Natural killer cell (primary cell): Measurements from ENCODE around the gene KIF2A. TPM values are rescaled to one million over a fixed set of nuclear protein-coding genes. Genes with fewer than 3 reads are reported as not detected.

ENCODE experiments used
- ATAC-seq, 3 donors: fragments of 150-1000 bp in 2 of 3; fragments of 200-7000 bp in 1 of 3; cut with Tn5 transposase; 1 replicate in 1 of 3; 2 replicates in 2 of 3; pipeline ENCODE4 v1.10.0; 2021; ENCODE audit warnings: mild to moderate bottlenecking in 2 of 3, moderate library complexity in 2 of 3
- DNase-seq, 2 donors: peaks; one replicate each; pipeline versions ENCODE4 v3.0.0 to v3.0.0-alpha.2; 2013 to 2021; ENCODE audit warnings: mixed read lengths in 1 of 2
- H3K27ac ChIP-seq: one replicate; pipeline ENCODE4 v1.5.1; 2013; ENCODE audit warnings: mild to moderate bottlenecking, low read length
- H3K27me3 ChIP-seq: one replicate; pipeline ENCODE4 v1.6.1; 2013; ENCODE audit warnings: low read length; ENCODE audit not compliant: control insufficient read depth, insufficient read depth
- H3K36me3 ChIP-seq: one replicate; pipeline ENCODE4 v1.6.1; 2013; ENCODE audit warnings: low read length; ENCODE audit not compliant: control insufficient read depth, insufficient read depth
- H3K4me1 ChIP-seq: one replicate; pipeline ENCODE4 v1.6.1; 2013; ENCODE audit warnings: low read length; ENCODE audit not compliant: control insufficient read depth, insufficient read depth
- H3K4me3 ChIP-seq: one replicate; pipeline ENCODE4 v1.5.1; 2013; ENCODE audit warnings: low read length
- H3K9me3 ChIP-seq: one replicate; pipeline ENCODE4 v1.6.1; 2013; ENCODE audit warnings: low read length; ENCODE audit not compliant: control insufficient read depth, insufficient read depth
- H3K27ac Mint-ChIP-seq, 2 donors: one replicate each; pipeline ENCODE4 v1.8.0; 2022; ENCODE audit warnings: mild to moderate bottlenecking in 2 of 2, mixed read lengths in 2 of 2, moderate library complexity in 1 of 2
- H3K27me3 Mint-ChIP-seq, 2 donors: one replicate each; pipeline ENCODE4 v1.8.0; 2022; ENCODE audit warnings: low read depth in 2 of 2, mixed read lengths in 2 of 2
- H3K36me3 Mint-ChIP-seq: one replicate; pipeline ENCODE4 v1.8.0; 2022; ENCODE audit warnings: mixed read lengths
- H3K4me1 Mint-ChIP-seq, 2 donors: one replicate each; pipeline ENCODE4 v1.8.0; 2022; ENCODE audit warnings: mixed read lengths in 2 of 2
- H3K4me3 Mint-ChIP-seq: one replicate; pipeline ENCODE4 v1.8.0; 2022; ENCODE audit warnings: mild to moderate bottlenecking, moderate library complexity, mixed read lengths
- H3K9me3 Mint-ChIP-seq, 2 donors: one replicate each; pipeline ENCODE4 v1.8.0; 2022; ENCODE audit warnings: mixed read lengths in 2 of 2
- CTCF ChIP-seq: fragments of 200-600 bp; IDR thresholded peaks from one replicate; pipeline ENCODE4 v1.8.0; 2022; ENCODE audit warnings: antibody characterized with exemption
- WGBS: methylation state at CpG from one replicate; pipeline ENCODE4 v1.1.7; 2013; ENCODE audit warnings: missing lambda C conversion rate; ENCODE audit not compliant: insufficient coverage; 5-methylcytosine and 5-hydroxymethylcytosine counted together
- intact Hi-C: fragments of 100-400 bp; cut with micrococcal nuclease; formaldehyde crosslinking; loops from one replicate; pipeline ENCODE4 v1.14.2; 2022
- total RNA-seq, 4 donors: library from RNA; stranded (reverse); fragments of 120-200 nt in 1 of 4; gene quantifications; one replicate each; pipeline versions ENCODE4 v1.2.3 to v1.2.4, GENCODE V29; 2013 to 2022

Gene KIF2A
- total RNA-seq, 3 donors from 2014 or later (not counting 1 experiment from before 2014, with no cell fraction given), result 80.4 to 95.2 (median 80.6) TPM

- H3K4me1 Mint-ChIP-seq, result peaks cover 2 to 7% of the 10 kb centered on the region in 2 donors
- Histone ChIP-seq H3K27ac (no peak overlapping the region), H3K9me3 (no peaks in the 10 kb centered on the region), H3K4me3 (no peak overlapping the region), H3K36me3 (no peaks in the 10 kb centered on the region), H3K27me3 (no peaks in the 10 kb centered on the region), H3K4me1 (peaks cover under 1% of the 10 kb centered on the region)
- ATAC-seq, result no peak
- no peaks in the 10 kb centered on the region for H3K36me3 Mint-ChIP-seq
- no peak overlapping the region for H3K4me3 Mint-ChIP-seq
- no peak for TF ChIP-seq CTCF
- intact Hi-C loops, result no loop called here
- WGBS, result 87% methylated on average over 3 of the region's 4 CpGs
- no peaks in the 10 kb centered on the region for H3K27me3 Mint-ChIP-seq
- no peak for DNase-seq
- no peak overlapping the region for H3K27ac Mint-ChIP-seq
- H3K9me3 Mint-ChIP-seq, result no peaks in the 10 kb centered on the region
These were observed 112.6 kb downstream of the KIF2A start for GRCh38 chr5:62418462-62419076.

- DNase-seq (no peak), ATAC-seq (no peak)
- H3K9me3 Mint-ChIP-seq, result no peaks in the 10 kb centered on the region
- no peak overlapping the region for H3K27ac Mint-ChIP-seq
- intact Hi-C loops, result no loop called here
- no peak overlapping the region for H3K4me3 ChIP-seq
- H3K27me3 Mint-ChIP-seq, result no peaks in the 10 kb centered on the region
- no peaks in the 10 kb centered on the region for H3K36me3 ChIP-seq
- H3K4me3 Mint-ChIP-seq, result no peak overlapping the region
- no peak overlapping the region for H3K27ac ChIP-seq
- no peaks in the 10 kb centered on the region for H3K9me3 ChIP-seq
- no peaks in the 10 kb centered on the region for H3K36me3 Mint-ChIP-seq
- no peaks in the 10 kb centered on the region for H3K27me3 ChIP-seq
- TF ChIP-seq CTCF, result no peak
- H3K4me1 Mint-ChIP-seq, result peaks cover 0 to 4% of the 10 kb centered on the region in 2 donors
- WGBS, result 95% methylated on average over 3 of the region's 3 CpGs
- no peaks in the 10 kb centered on the region for H3K4me1 ChIP-seq
These were observed 113.6 kb downstream of the KIF2A start for GRCh38 chr5:62419609-62420008.

- TF ChIP-seq CTCF, result no peak
- no peaks in the 10 kb centered on the region for H3K36me3 ChIP-seq
- no peaks in the 10 kb centered on the region for H3K27me3 ChIP-seq
- no peak for DNase-seq
- no peak overlapping the region for H3K27ac Mint-ChIP-seq
- no peak overlapping the region for H3K4me3 ChIP-seq
- intact Hi-C loops, result no loop called here
- no peaks in the 10 kb centered on the region for H3K9me3 Mint-ChIP-seq
- no peaks in the 10 kb centered on the region for H3K36me3 Mint-ChIP-seq
- H3K27ac ChIP-seq, result no peak overlapping the region
- ATAC-seq, result no peak
- H3K4me1 Mint-ChIP-seq, result peaks cover 4% of the 10 kb centered on the region in 2 donors
- no peaks in the 10 kb centered on the region for H3K4me1 ChIP-seq
- no peaks in the 10 kb centered on the region for H3K9me3 ChIP-seq
- H3K4me3 Mint-ChIP-seq, result no peak overlapping the region
- no peaks in the 10 kb centered on the region for H3K27me3 Mint-ChIP-seq
- 91% methylated on average over 1 of the region's 1 CpG for WGBS
These were observed 115.4 kb downstream of the KIF2A start for GRCh38 chr5:62421414-62421813.

- Mint-ChIP-seq H3K36me3 (no peaks in the 10 kb centered on the region), H3K27me3 (no peaks in the 10 kb centered on the region), H3K9me3 (no peaks in the 10 kb centered on the region), H3K4me3 (no peak overlapping the region), H3K27ac (no peak overlapping the region), H3K4me1 (peaks cover 0 to 11% of the 10 kb centered on the region in 2 donors)
- Histone ChIP-seq H3K27ac (no peak overlapping the region), H3K36me3 (no peaks in the 10 kb centered on the region), H3K4me1 (no peaks in the 10 kb centered on the region), H3K4me3 (no peak overlapping the region), H3K9me3 (no peaks in the 10 kb centered on the region), H3K27me3 (no peaks in the 10 kb centered on the region)
- intact Hi-C loops, result no loop called here
- ATAC-seq (no peak), DNase-seq (no peak)
- TF ChIP-seq CTCF, result no peak
- WGBS, result 100% methylated on average over 1 of the region's 1 CpG
These were observed 118.8 kb downstream of the KIF2A start for GRCh38 chr5:62424763-62425162.
